Endothelial cell of umbilical vein (primary cell): Measurements from ENCODE around the gene ZBTB7A. TPM values are rescaled to one million over a fixed set of nuclear protein-coding genes. Genes with fewer than 3 reads are reported as not detected.

ENCODE experiments used
- BruUV-seq: library from RNA; stranded (reverse); fragments of 400-500 nt; replicated peaks from 2 replicates; lab custom pipeline; 2021; lab: Mats Ljungman, UMichigan
- CTCF ChIA-PET: fragments of 300-600, 350-600 bp; sonication (Branson Sonifier 250); formaldehyde crosslinking; loops from one replicate; lab custom pipeline; 2021; ENCODE audit warnings: antibody characterized with exemption, inconsistent platforms; lab: Charles Lee
- POLR2A ChIA-PET: fragments of 300-600, 350-600 bp; sonication (Branson Sonifier 250); formaldehyde crosslinking; loops from one replicate; lab custom pipeline; 2021; ENCODE audit warnings: antibody characterized with exemption, inconsistent platforms; lab: Charles Lee
- DNase-seq: peaks from one replicate; pipeline ENCODE4 v3.0.0-alpha.2; 2011; ENCODE audit warnings: low read depth, low spot score
- FAIRE-seq: peaks from 2 replicates; lab custom pipeline; 2011; peaks lifted over from hg19 to GRCh38; lab: Jason Lieb, UNC
- H2AFZ ChIP-seq: 2 replicates; pipeline ENCODE4 v1.6.0; 2012; ENCODE audit warnings: low read depth, low read length, control low read depth, inconsistent platforms
- H3K27ac ChIP-seq: 2 replicates; pipeline ENCODE4 v1.5.1; 2011; ENCODE audit warnings: low read depth, mild to moderate bottlenecking, control low read depth, low read length, moderate library complexity; ENCODE audit not compliant: insufficient read depth
- H3K27me3 ChIP-seq, 2 experiments: 2 replicates each; pipeline versions ENCODE4 v1.6.0 to v1.6.1; 2011; ENCODE audit warnings: low read length in 2 of 2, mixed read lengths in 1 of 2; ENCODE audit not compliant: control insufficient read depth in 2 of 2, insufficient read depth in 2 of 2
- H3K36me3 ChIP-seq, 2 experiments: 2 replicates in 1 of 2; 3 replicates in 1 of 2; pipeline ENCODE4 v1.5.1; 2011; ENCODE audit warnings: low read length in 2 of 2, mild to moderate bottlenecking in 1 of 2, moderate library complexity in 1 of 2; ENCODE audit not compliant: control insufficient read depth in 2 of 2, insufficient read depth in 2 of 2; ENCODE audit errors: extremely low read depth in 1 of 2
- H3K4me1 ChIP-seq: 3 replicates; pipeline ENCODE4 v1.5.1; 2011; ENCODE audit warnings: mild to moderate bottlenecking, low read length; ENCODE audit not compliant: control insufficient read depth, insufficient read depth; ENCODE audit errors: extremely low read depth
- H3K4me2 ChIP-seq: 2 replicates; pipeline ENCODE4 v1.6.1; 2011; ENCODE audit warnings: low read length, control low read depth, mixed read lengths; ENCODE audit not compliant: insufficient read depth
- H3K4me3 ChIP-seq, 3 experiments: fragments of 200-600 bp in 1 of 3; sonication (generic), shearing (Covaris generic) in 1 of 3; replicated peaks in 1 of 3; 2 replicates each; pipeline ENCODE4 v1.5.1; 2011 to 2016; ENCODE audit warnings: control low read depth in 3 of 3, low read length in 3 of 3, mild to moderate bottlenecking in 2 of 3, inconsistent platforms in 1 of 3, low read depth in 1 of 3, moderate library complexity in 1 of 3; ENCODE audit not compliant: insufficient read depth in 1 of 3
- H3K79me2 ChIP-seq: 2 replicates; pipeline ENCODE4 v1.6.0; 2012; ENCODE audit warnings: low read length, inconsistent platforms; ENCODE audit not compliant: control insufficient read depth, insufficient read depth
- H3K9ac ChIP-seq: replicated peaks from 2 replicates; pipeline ENCODE3; 2011; ENCODE audit warnings: low read length, control low read depth; ENCODE audit not compliant: insufficient read depth; ENCODE audit errors: extremely low read depth
- H3K9me1 ChIP-seq: replicated peaks from 3 replicates; pipeline ENCODE4 v1.6.0; 2011; ENCODE audit warnings: mild to moderate bottlenecking, low read length; ENCODE audit not compliant: control insufficient read depth, insufficient read depth; ENCODE audit errors: extremely low read depth
- H3K9me3 ChIP-seq: replicated peaks from 2 replicates; pipeline ENCODE4 v1.5.1; 2012; ENCODE audit warnings: low read length, inconsistent platforms; ENCODE audit not compliant: control insufficient read depth, insufficient read depth
- H4K20me1 ChIP-seq: replicated peaks from 2 replicates; pipeline ENCODE3; 2011; ENCODE audit warnings: mild to moderate bottlenecking, low read length; ENCODE audit not compliant: control insufficient read depth, insufficient read depth; ENCODE audit errors: extremely low read depth
- CTCF ChIP-seq, 2 donors: IDR thresholded peaks; 1 replicate in 1 of 2; 2 replicates in 1 of 2; pipeline ENCODE4 v1.5.1; 2011; ENCODE audit warnings: low read length in 2 of 2, mild to moderate bottlenecking in 2 of 2, moderate library complexity in 2 of 2, control low read depth in 1 of 2, inconsistent platforms in 1 of 2, low read depth in 1 of 2; ENCODE audit not compliant: insufficient read depth in 1 of 2; ENCODE audit errors: extremely low read depth in 1 of 2
- EZH2 ChIP-seq: IDR thresholded peaks from 2 replicates; pipeline ENCODE4 v1.6.1; 2012; ENCODE audit warnings: borderline replicate concordance, low read depth, mild to moderate bottlenecking, moderate library complexity, low read length, inconsistent platforms; ENCODE audit not compliant: severe bottlenecking
- FOS ChIP-seq: IDR thresholded peaks from 2 replicates; pipeline ENCODE4 v1.6.1; 2011; ENCODE audit warnings: mild to moderate bottlenecking, low read length, moderate library complexity, borderline replicate concordance; ENCODE audit not compliant: insufficient read depth
- GATA2 ChIP-seq: IDR thresholded peaks from 2 replicates; pipeline ENCODE4 v1.7.0; 2011; ENCODE audit warnings: low read depth, mild to moderate bottlenecking, moderate library complexity, mixed read lengths, low read length; ENCODE audit not compliant: insufficient read length, insufficient read depth
- JUN ChIP-seq: IDR thresholded peaks from 2 replicates; pipeline ENCODE4 v1.6.1; 2011; ENCODE audit warnings: borderline replicate concordance, low read depth; ENCODE audit not compliant: insufficient read length, insufficient read depth
- MAX ChIP-seq: IDR thresholded peaks from 2 replicates; pipeline ENCODE4 v1.6.1; 2011; ENCODE audit not compliant: insufficient read depth, insufficient read length
- MYC ChIP-seq: IDR thresholded peaks from one replicate; pipeline ENCODE4 v1.6.1; 2011; ENCODE audit warnings: mild to moderate bottlenecking, low read depth, low read length
- POLR2A ChIP-seq: IDR thresholded peaks from 2 replicates; pipeline ENCODE4 v1.6.1; 2012; ENCODE audit warnings: low read depth, mild to moderate bottlenecking, control low read depth, low read length
- POLR2AphosphoS5 ChIP-seq: IDR thresholded peaks from 2 replicates; pipeline ENCODE4 v1.6.1; 2012; ENCODE audit warnings: low read depth, mild to moderate bottlenecking, control low read depth, low read length, moderate library complexity; ENCODE audit not compliant: insufficient read depth
- dilution Hi-C: fragments of 300-500 bp; cut with MboI; formaldehyde crosslinking; loops from one replicate; pipeline ENCODE4 v1.15.0; 2019; ENCODE audit warnings: low sequenced_read_pairs; ENCODE audit not compliant: extremely low pct_ligation_motif_present
- intact Hi-C: fragments of 100-400 bp; cut with micrococcal nuclease; formaldehyde crosslinking; loops from one replicate; pipeline ENCODE4 v1.10.0; 2022
- polyA plus RNA-seq, 4 experiments: library from polyadenylated mRNA; depleted of rRNA in 3 of 4; stranded (reverse) in 3 of 4; unstranded in 1 of 4; fragments of >200 nt; gene quantifications; 2 replicates each; pipeline versions ENCODE4 v1.2.1 to v1.2.3, GENCODE V29; 2011 to 2012; ENCODE audit warnings: missing spikeins in 1 of 4
- total RNA-seq: library from RNA; stranded (reverse); gene quantifications from 2 replicates; pipeline ENCODE4 v1.2.3, GENCODE V29; 2021

The ZBTB7A gene
- total and polyA plus RNA-seq, 2 donors (not counting 3 experiments of a cell fraction or from before 2014, with no cell fraction given), result 8.2 to 29.0 TPM

- CTCF ChIA-PET, result no interaction called here
Observed at GRCh38 chr19:4061683-4062418, 4.8 kb downstream of the ZBTB7A start.

More at GRCh38 chr19:4061683-4062418, 4.8 kb downstream of the ZBTB7A start:
- peak overlapping the region in 1 of 3 experiments; percentile 15 for H3K4me3 ChIP-seq
- H3K4me1 ChIP-seq, result peaks cover 25% of the 10 kb centered on the region
- H4K20me1 ChIP-seq, result no peaks in the 10 kb centered on the region
- no peaks in the 10 kb centered on the region for H3K9me1 ChIP-seq
- H3K9me3 ChIP-seq, result no peaks in the 10 kb centered on the region
- H3K79me2 ChIP-seq, result peaks cover 85% of the 10 kb centered on the region
- FAIRE-seq (no peak), DNase-seq (no peak)
- H3K27ac ChIP-seq, result peak overlapping the region; percentile 23
- no peak overlapping the region for H2AFZ ChIP-seq
- POLR2A ChIA-PET, result no interaction called here
- H3K4me2 ChIP-seq, result peak overlapping the region; percentile 19
- H3K27me3 ChIP-seq, result no peaks in the 10 kb centered on the region
- H3K9ac ChIP-seq, result peak overlapping the region; percentile 22
- intact Hi-C loops, result loop anchor here (5.0 kb wide), 1 partner anchor 55 kb away; the partner anchor contains the start of gene PIAS4
- BruUV-seq, result no TSS peak
- TF ChIP-seq POLR2A (no peak), EZH2 (no peak), CTCF (IDR thresholded peaks at IDR 0.05; ENCODE audit: extremely low read depth in 1 of 2, insufficient read depth in 1 of 2, low read depth in 1 of 2, low read length in 2 of 2) (no peak), MYC (no peak), FOS (no peak), JUN (no peak), GATA2 (no peak), MAX (no peak), POLR2AphosphoS5 (no peak)
- dilution Hi-C loops, result no loop called here
- H3K36me3 ChIP-seq, result peaks cover 0 to 5% of the 10 kb centered on the region in 2 experiments
